Stimulated activated CD4-positive, alpha-beta T cell treated with anti-CD3 and anti-CD28 coated beads, Interleukin-4, amount 100 ng/mL, for 48 hours (primary cell): ENCODE results near the gene NIF3L1.

Experiments used
- DNase-seq, 2 donors: peaks; one replicate each; pipeline ENCODE4 v3.0.0-alpha.2; 2020; ENCODE audit warnings: low read depth in 2 of 2

NIF3L1 gene

DNA sequence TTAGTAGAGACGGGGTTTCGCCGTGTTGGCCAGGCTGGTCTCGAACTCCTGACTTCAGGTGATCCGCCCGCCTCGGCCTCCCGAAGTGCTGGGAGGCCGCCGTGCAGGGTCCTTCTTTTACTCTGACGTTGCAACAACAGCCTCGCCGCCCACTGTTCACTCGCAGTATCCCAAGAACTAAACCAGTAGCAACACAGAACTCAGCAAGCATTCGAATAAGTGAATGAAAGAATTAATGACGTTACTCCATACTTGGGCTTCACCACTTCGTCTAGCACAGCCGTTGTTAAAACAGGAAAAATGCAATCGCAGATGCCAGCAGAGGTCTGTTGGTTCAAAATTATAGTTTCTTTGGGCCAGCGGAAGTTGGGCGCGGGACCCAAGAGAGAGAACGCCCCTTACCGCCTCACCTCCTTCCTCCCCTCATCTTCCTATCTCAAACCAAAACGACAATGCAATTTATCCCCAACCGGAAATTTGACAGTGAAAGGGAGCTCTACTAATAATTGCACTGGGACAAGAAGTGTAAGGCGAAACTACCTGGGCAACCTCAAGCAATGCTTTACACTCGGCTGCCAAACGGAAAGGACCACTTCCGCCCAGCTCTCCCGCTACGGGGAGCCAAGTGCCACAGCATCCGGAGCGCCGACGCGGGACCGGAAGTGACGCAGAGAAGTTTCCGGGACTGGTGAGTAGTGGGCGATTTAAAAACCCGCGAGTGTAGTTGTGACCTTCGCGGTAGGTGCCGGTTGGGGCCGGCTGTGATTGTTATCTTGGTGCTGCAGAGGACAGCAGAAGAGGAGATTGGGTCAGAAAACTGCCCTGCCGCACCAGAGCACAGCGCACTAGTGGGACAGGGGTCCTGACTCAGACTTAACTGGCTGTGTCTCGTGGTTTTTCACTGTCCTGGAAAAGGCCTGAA lies at the start of gene NIF3L1, which contains the start of gene PPIL3:
Gene NIF3L1 (plus strand): TSS at position 668 of the 922 bp plus-strand sequence. CDS start 2,573 bp downstream, outside the sequence.
Gene PPIL3 (minus strand): TSS at position 374 of the 922 bp plus-strand sequence. CDS start 1,462 bp downstream, outside the sequence.
- peak; percentile 92 to 97 for DNase-seq

- DNase-seq = no peak
Observed at GRCh38 chr2:200839513-200839912, 49.7 kb upstream of the NIF3L1 start.

- DNase-seq = no peak
Observed at GRCh38 chr2:200843993-200844948, 44.9 kb upstream of the NIF3L1 start.

- no peak for DNase-seq
Observed at GRCh38 chr2:200845194-200845593, 44.0 kb upstream of the NIF3L1 start.

DNA sequence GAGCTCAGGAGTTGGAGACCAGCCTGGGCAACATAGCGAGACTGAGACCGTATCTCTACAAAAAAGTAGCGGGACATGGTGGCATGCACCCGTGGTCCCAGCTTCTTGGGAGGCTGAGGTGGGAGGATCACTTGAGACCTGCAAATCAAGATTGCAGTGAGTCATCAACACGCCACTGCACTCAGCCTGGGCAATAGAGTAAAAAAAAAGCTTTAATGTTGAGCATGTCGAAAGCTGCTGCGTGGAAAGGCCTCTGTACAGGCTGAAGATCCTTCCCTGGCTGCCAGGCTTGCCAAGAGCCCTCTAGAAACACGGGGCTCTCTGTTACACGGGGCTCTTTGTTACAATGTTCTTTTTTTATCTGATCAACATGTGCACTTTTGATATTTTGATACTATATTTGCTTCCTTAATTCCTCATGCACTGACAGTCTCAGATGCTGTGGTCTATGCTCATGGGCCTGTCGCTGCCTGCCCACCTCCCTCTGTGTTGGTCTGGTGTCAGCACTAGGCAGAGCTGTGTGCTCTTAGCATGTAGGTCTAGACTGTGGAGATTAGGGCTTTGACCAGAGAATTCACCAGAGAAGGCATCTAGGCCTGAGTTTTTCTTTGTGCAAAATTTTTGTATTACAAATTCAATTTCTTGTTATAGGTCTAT lies 43.4 kb upstream of the NIF3L1 start:
- no peak for DNase-seq

DNA sequence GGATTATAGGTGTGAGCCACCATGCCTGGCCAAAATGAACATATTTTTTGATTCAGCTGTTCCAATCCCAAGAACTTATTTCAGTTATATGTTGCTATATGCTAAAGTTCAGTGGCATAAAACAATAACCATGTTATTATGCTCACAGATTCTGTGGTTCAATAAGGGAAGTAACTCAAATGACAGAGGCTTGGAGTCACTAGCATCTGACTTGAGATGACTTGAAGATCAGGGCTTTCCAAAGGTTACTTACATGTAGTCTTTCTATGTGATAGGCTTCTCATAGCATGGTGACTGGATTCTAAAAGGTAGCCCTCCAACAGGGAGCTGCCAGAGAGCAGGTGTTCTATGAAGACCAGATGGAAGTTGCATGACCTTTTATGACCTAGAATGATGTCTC lies 41.9 kb upstream of the NIF3L1 start:
- DNase-seq = no peak

DNA sequence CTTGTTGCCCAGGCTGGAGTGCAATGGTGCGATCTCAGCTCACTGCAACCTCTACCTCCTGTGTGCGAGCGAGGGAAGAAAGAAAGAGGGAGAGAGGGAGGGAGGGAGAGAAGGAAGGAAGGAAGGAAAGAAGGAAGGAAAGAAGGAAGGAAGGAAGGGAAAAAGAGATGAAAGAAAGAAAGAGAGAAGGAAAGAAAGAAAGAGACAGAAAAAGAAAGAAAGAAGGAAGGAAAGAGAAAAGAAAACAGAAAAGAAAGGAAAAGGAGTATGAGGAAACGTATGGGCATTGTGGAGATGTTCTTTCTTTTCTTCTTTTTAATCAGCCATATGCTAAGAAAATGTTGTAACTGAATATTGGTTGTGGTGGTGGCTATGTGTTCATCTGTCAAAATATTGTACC lies 41.2 kb upstream of the NIF3L1 start:
- DNase-seq = no peak

DNA sequence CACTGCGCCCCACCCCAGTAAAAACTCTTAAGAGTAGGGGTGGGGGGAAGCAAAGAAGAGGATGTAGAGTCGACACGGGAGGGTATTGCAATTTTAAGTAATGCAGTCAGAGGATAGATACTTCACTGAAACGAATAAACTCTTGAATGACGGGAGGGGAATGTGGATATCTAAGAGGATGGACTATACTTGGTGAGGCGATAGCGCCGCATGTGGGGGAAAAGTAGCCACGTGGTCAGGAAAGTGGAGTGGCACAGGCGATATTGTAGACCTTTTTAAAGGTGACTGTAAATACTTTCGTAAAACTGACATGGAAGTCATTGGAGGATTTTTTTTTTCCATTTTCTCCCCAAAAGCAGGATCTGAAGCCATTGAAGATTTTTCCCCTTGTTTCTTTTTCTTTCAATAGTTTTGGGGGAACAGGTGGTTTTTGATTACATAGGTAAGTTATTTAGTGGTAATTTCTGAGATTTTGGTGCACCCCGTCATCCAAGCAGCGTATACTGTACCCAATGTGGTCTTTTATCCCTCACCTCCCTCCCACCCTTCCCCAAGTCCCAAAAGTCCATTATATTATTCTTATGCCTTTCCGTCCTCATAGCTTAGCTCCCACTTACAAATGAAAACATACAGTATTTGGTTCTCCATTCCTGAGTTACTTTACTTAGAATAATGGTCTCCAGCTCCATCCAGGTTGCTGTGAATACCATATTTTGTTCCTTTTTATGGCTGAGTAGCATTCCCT lies 38.5 kb upstream of the NIF3L1 start:
- no peak for DNase-seq

- DNase-seq = no peak
Observed at GRCh38 chr2:200851398-200852248, 37.5 kb upstream of the NIF3L1 start.

DNA sequence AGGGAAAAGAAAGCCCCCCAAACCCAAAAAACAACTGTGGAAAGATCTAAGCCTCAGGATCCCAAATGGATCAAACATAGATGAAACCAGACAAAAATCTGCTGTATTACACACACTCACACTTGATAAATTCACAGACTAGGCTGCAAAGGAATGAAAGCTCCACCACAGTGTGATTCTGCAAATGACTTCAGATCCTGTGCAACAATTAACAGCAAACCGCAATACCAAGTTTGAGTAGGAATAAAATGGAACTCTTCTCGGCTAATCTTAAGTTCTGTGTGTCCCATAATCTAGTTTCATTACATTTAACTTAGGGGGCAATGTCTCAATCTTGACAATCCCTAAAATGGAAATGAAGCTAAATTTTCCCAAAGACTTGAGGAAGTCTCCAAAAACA lies 36.6 kb upstream of the NIF3L1 start:
- DNase-seq = no peak

GRCh38 chr2:200856806-200857205 lies 32.4 kb upstream of the NIF3L1 start:
- no peak for DNase-seq

- DNase-seq = no peak
Observed at GRCh38 chr2:200860092-200860795, 28.9 kb upstream of the NIF3L1 start.

GRCh38 chr2:200861617-200862155 lies 27.5 kb upstream of the NIF3L1 start:
- DNase-seq = no peak

GRCh38 chr2:200862532-200863000 lies 26.6 kb upstream of the NIF3L1 start:
- peak; percentile 40 to 63 for DNase-seq

DNA sequence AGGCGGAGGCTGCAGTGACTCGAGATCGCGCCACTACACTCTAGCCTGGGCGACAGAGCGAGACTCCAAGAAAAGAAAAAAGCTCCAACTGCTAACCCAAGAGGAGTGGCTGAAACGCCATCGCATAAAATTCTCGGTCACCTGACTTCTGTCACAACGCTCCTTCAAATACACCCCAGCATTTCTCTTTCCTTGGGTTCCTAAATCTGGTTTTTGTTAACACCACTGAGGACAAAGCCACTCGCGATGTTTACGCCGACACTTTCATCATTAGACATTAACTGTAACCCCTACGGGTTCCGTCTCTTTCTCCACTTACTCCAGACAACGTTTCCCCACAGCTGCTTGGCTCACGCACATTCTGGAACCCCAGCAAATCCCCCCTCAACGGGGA lies 25.4 kb upstream of the NIF3L1 start:
- DNase-seq = no peak

DNA sequence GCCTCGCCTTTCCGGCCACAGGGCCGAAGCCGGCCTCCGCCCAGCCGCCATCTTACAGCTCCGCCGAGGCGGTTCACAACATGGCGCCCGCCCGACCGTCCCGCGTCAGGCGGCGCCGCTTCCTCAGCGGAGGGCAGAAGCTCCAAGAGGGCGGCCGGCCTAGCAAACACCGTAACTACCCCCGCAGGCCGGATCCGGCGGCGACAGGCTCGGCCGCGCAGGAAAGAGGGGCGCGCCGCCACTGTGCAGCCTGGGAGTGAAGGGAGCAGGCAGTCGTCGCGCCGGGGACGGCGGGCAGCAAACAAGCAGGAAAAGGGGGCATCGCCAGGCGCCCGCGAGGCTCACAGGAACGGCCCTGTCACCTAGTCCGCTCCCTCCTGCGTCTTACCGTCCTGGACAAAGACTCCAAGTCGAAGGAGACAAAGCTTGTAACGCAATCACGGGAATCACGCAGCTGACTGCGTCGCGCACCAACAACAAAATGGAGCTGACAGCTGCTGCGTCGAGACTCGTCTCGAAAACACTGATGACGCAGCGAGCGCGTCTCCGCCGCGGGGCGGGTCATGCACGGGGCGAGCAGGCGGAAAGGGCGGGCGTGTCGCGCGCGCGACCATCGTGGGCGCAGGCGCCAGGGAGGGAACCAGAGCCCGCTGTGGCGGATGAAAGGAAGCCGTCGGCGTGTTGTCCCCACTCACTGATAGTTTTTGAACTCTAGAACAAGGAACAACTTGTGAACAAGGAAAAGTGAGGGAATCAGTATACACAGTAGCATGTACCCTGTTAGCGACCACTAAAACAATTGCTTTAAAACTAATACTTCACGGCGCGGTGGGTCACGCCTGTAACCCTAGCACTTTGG lies 24.8 kb upstream of the NIF3L1 start, which contains the start of gene CLK1:
Gene CLK1 (minus strand): TSS at position 483 of the 859 bp plus-strand sequence. CDS start 2,796 bp downstream, outside the sequence.
- peak; percentile 95 to 97 for DNase-seq

DNA sequence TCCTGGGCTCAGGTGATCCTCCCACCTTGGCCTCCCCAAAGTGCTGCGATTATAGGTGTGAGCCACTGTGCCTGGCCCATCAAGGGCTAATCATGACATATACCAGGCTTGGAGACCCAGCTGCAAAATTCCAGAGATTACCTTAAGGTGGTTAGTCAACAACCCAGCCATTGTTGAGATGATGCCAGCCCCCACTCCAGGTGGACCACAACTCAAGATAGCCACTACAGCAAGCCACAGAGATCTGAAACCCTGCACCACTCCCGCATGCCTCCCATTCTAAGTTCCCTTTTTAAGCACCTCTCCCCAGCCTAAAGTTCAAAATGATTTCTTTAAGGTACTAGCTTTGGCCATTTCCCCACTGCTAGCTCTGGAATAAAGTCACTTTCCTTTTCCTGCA lies 20.2 kb upstream of the NIF3L1 start:
- no peak for DNase-seq

- DNase-seq = no peak
Observed at GRCh38 chr2:200871151-200871550, 18.0 kb upstream of the NIF3L1 start.
